B cell (primary cell): Measurements from ENCODE around the gene DNAJC8.

Experiments used
- CTCF ChIP-seq: fragments of 200-600 bp; IDR thresholded peaks from one replicate; pipeline ENCODE4 v1.8.0; 2022; ENCODE audit warnings: antibody characterized with exemption, mild to moderate bottlenecking
- EZH2 ChIP-seq: IDR thresholded peaks from 2 replicates; pipeline ENCODE4 v1.6.1; 2012; ENCODE audit warnings: borderline replicate concordance, low read depth, mild to moderate bottlenecking, moderate library complexity, low read length; ENCODE audit not compliant: insufficient read depth, poor library complexity, severe bottlenecking

- TF ChIP-seq CTCF (no peak), EZH2 (no peak)
These were observed 34.8 kb upstream of the DNAJC8 start for GRCh38 chr1:28267633-28268032.
